Measurements from ENCODE around the gene ANKIB1.
"Not testable (repeated sequence)": the region's sequence is repeated elsewhere in the genome, so short reads cannot be mapped to it uniquely, and the experiment has no call there.

Gene ANKIB1

DNA sequence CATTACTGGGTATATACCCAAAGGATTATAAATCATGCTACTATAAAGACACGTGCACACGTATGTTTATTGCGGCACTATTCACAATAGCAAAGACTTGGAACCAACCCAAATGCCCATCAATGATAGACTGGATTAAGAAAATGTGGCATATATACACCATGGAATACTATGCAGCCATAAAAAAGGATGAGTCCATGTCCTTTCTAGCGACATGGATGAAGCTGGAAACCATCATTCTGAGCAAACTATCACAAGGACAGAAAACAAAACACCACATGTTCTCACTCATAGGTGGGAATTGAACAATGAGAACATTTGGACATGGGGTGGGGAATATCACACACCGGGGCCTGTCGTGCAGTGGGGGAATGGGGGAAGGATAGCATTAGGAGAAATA is 164.4 kb downstream of the ANKIB1 start:
- not testable (repeated sequence) for DNase-seq (ENCODE audit: low spot score)

DNA sequence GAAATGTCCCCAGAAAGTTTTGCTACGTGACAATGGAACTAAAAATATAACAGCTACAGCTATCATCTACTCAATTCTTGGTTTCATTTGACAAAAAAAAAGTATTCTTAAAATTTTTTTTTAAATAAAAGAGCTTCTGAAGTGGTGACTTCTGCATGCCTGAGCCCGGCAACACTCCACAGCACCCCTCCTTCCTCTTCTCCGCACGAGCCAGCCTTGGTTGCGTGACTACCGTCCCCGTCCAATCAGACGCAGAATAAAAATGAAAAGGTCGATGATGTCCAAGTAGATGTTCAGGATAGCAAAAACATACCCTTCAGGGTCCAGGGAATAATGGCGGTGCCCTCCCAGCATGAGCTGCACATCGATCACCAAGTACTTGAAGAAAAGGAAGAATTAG is 167.0 kb downstream of the ANKIB1 start:
- DNase-seq (ENCODE audit: low spot score) = no peak

DNA sequence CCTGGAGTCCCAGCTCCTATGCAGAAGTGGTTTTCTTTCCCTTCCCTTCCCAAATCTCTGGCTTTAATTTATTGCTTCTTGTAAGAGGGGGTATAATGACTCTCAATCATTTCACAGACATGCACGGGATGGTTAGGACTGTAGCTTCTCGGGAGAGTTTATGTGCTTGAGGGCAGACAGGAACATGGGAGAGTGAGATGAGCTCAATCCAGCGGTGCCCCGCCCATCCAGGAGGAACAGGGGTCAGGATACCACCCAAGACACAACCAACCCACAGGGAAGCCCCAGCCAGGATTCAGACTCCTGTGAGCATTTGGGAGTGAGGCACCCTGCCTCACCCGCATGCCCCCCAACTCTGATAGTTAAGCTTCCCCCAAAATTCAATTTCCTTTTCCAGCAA is 167.8 kb downstream of the ANKIB1 start:
- no peak for DNase-seq (ENCODE audit: low spot score)

- DNase-seq (ENCODE audit: low spot score) = no peak
Measured at GRCh38 chr7:92415225-92415624, 169.5 kb downstream of the ANKIB1 start.

DNA sequence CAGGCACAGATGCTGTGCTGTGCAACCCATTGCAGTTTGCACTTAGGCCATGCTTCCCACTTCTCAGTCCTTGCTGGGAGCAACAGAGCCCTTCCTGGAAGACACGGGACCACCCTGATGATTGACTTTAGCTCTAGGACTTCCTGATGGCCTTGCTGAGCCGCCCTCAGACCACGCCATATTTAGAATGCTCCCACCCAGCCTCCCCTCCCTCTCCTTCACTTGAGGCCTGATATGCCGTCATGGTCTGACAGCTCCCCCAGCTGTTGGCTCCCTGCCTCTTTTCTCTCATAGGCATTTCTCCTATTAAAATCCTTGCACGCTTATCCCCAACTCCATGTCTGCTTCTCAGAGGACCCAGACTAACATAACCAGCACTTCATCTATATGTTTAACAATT is 172.1 kb downstream of the ANKIB1 start:
- DNase-seq (ENCODE audit: low spot score) = no peak

- peak; percentile 49 for DNase-seq (ENCODE audit: low spot score)
Measured at GRCh38 chr7:92421676-92422435, 176.1 kb downstream of the ANKIB1 start.

GRCh38 chr7:92422926-92423325 is 177.2 kb downstream of the ANKIB1 start:
- DNase-seq (ENCODE audit: low spot score) = no peak

- peak; percentile 22 for DNase-seq (ENCODE audit: low spot score)
Measured at GRCh38 chr7:92423710-92424131, 177.9 kb downstream of the ANKIB1 start.

- DNase-seq (ENCODE audit: low spot score) = no peak
Measured at GRCh38 chr7:92425311-92425947, 179.7 kb downstream of the ANKIB1 start.

GRCh38 chr7:92427193-92427592 is 181.4 kb downstream of the ANKIB1 start:
- DNase-seq (ENCODE audit: low spot score) = no peak

DNA sequence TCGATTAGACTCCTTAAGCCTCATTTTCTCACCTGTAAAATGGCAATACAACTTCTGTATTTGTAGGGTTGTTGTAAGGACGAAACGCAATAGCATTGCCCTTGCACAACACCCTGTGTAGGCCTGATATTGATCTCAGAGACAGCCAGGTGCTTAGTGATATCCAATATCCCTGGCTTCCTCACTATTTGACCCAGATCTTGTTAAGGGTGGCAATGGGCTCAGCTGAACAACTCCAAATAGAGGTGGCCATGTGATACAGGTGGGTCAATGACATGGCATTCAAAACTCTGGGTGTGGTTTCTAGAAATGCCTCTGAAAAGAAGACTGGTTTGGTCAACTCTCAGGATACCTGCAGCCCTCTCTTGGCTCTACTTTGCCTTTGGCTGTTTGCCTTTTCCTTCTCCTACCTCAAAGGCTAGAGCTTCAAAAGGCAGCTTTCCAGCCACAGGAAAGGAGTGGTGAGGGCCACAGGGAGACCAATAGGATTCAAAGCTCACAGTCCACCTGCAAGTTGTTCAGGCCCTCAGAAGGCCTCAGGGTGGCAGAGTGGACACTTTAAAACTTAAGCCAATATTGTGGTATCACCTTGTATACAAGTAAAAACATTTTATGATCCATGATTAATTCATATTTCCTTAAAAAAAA is 186.6 kb downstream of the ANKIB1 start:
- DNase-seq (ENCODE audit: low spot score) = no peak

- no peak for DNase-seq (ENCODE audit: low spot score)
Measured at GRCh38 chr7:92433019-92433418, 187.2 kb downstream of the ANKIB1 start.

DNA sequence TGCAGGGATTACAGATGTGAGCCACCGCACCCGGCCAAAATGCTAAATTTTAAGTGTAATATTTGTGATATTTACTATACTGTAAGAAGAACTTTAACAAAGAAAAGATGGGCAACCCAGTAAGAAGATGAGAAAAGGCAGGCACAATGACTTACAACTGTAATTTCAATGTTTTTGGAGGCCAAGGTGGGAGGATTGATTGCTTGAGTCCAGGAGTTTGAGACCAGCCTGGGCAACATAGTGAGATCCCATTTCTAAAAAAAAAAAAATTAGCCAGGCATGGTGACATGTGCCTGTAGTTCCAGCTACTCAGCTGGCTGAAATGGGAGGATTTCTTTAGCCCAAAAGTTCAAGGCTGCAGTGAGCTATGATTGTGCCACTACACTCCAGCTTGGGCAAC is 189.8 kb downstream of the ANKIB1 start:
- no peak for DNase-seq (ENCODE audit: low spot score)

DNA sequence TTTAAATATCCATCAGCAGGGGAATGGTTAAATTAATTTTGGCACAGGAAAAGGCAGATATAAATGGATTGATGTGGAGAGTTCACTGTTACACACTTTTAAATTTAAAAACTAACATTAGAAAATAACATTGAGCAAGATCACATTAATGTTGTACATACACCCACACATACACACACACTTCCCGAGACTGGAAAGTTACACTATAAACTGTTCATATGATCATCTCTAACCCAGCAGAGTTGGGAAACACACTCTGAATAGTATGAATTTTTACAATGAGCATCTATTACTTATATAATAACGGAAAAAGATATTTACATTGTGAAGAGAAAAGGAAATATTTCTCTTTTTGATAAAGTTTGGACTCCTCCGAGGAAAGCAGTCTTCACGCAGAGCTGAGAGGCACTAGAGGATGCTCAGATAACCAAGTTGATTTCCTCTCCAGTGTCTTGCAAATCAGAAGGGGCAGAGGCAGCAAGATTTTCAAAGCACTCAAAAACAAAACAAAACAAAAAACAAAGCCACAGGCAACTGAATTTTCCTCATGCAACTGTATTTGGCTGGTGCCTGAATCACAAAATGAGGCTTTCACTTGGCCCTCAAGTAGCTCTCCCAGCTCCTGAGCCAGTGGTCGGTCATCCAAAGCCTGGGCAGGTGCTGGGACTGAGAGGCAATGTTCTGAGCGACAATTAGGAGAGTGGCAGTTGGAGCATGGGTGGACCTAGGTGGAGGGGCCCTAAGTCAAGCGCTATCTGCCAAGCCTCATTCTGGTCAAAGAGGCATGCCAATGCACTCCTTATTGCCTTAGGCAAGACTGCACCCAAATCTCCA is 191.1 kb downstream of the ANKIB1 start:
- no peak for DNase-seq (ENCODE audit: low spot score)

DNA sequence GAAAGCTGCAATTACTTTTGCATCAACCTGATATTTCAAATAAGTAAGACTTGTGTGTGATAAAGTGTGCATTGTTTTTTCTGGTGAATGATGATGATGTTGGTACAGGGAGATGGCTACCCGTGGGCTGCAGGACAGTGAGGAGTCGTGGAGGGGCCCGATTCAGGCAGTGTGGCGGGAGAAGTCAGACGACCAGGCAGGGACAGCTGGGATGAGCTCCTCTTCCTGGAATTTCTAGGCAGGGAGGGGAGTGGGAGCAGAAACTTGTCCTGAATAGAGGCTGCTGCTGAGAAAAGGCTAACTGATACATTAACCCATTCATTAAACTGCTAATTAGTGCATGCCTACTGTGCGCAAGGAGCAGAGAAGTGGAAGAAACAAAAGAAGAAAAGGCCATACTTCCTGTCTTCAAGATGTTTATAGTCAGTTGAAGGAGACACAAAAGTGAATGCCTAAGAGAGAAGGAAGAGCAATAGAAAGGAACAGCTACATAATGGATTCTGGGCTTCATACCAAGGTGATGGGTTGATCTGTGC is 192.2 kb downstream of the ANKIB1 start:
- DNase-seq (ENCODE audit: low spot score) = no peak

DNA sequence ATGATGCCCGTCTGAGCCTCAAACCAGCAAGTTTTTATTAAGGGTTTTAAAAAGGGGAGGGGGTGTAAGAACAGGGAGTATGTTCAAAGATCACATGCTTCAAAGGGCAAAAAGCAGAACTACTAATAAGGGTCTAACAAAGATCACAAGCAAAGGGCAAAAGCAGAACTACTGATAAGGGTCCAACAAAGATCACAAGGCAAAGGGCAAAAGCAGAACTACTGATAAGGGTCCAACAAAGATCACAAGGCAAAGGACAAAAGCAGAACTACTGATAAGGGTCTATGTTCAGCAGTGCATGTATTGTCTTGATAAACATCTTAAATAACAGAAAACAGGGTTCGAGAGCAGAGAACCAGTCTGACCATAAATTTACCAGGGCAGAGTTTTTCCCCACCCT is 196.9 kb downstream of the ANKIB1 start:
- not testable (repeated sequence) for DNase-seq (ENCODE audit: low spot score)

GRCh38 chr7:92446869-92447344 is 201.1 kb downstream of the ANKIB1 start:
- peak; percentile 96 for DNase-seq (ENCODE audit: low spot score)

- DNase-seq (ENCODE audit: low spot score) = no peak
Measured at GRCh38 chr7:92447345-92448204, 201.8 kb downstream of the ANKIB1 start, which contains the start of gene GATAD1. Gene GATAD1 (plus strand): TSS chr7:92447482. CDS start chr7:92447730, 248 bp downstream.

DNA sequence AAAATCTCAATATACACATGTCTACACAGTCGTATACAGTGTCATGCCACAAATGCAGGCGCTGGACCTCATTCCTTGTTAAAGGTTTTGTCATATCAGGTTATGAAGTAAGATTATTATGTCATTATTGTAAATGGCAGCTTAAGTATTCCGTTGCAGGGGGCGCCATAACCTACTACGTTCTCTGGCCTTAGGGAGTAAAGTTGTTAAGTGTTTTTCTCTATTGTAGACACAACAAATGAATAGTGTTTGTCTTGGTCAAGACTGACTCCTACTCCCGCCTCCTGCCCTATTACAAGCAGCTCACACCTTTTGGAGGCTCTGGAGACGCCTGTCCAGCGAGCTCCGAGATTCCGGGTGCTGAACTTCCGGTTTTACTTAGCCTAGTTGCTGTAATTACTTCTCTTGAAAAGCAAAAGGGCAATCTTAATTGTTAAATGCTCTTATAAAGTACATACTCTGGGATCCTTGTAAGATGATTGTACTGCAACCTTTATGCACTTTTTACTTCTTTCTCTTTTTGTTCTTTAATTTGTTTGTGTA is 202.5 kb downstream of the ANKIB1 start:
- peak; percentile 94 for DNase-seq (ENCODE audit: low spot score)

Data from NAMALWA (cell line).